ENCODE data around the gene IFI35. TPM values are rescaled to one million over a fixed set of nuclear protein-coding genes. Genes with fewer than 3 reads are reported as not detected.

Gene IFI35
- total and polyA plus RNA-seq, 9 of the 15 experiments (the other 6 are each of a cell fraction or from before 2014, with no cell fraction given): 4.4 to 13.1 (median 10.2) TPM

DNA sequence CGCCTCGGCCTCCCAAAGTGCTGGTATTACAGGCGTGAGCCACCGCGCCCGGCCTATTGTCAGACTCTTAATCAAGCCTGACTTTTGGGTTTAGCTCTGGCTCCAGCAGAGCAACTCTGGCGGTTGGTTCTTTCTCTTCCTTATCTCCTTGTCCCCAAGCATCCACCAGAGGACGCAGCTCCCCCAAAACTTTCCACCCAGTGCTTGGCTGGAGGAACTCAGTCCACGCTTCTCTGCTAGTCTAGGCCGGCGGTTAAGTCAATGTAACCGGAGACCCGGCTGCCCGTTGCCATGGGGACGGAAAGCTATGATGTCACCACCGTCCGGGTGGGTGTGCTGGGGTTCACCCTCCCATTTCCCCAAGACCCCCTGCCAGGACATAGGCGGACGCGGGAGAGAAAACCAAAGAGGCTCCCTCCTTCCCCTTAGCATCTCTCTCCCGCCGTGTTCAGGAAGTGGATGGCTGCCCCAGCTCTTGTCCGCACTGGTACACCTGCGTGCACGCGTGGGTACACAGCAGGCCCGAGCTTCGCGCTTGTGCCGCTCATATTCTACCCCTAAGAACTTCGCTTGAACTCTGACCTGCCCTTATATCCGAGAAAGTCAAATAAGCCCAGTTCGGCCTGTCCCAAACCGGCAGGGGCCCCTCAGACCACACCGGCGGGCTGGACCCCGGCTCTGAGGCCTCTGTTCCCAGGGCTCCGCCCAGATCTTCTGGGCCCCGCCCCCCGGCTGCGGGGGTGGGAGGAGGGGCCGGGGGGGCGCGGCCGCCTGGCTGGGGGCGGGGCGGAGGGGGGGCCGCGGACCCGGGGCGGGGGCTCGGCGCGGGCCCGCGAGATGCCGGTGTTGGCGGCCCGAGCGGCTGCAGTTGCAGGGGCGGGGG is 18.1 kb downstream of the IFI35 start, which contains the start of gene RND2 (continued):
- TF ChIP-seq, protein P1, sequence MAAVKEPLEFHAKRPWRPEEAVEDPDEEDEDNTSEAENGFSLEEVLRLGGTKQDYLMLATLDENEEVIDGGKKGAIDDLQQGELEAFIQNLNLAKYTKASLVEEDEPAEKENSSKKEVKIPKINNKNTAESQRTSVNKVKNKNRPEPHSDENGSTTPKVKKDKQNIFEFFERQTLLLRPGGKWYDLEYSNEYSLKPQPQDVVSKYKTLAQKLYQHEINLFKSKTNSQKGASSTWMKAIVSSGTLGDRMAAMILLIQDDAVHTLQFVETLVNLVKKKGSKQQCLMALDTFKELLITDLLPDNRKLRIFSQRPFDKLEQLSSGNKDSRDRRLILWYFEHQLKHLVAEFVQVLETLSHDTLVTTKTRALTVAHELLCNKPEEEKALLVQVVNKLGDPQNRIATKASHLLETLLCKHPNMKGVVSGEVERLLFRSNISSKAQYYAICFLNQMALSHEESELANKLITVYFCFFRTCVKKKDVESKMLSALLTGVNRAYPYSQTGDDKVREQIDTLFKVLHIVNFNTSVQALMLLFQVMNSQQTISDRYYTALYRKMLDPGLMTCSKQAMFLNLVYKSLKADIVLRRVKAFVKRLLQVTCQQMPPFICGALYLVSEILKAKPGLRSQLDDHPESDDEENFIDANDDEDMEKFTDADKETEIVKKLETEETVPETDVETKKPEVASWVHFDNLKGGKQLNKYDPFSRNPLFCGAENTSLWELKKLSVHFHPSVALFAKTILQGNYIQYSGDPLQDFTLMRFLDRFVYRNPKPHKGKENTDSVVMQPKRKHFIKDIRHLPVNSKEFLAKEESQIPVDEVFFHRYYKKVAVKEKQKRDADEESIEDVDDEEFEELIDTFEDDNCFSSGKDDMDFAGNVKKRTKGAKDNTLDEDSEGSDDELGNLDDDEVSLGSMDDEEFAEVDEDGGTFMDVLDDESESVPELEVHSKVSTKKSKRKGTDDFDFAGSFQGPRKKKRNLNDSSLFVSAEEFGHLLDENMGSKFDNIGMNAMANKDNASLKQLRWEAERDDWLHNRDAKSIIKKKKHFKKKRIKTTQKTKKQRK (IDR thresholded peaks at IDR 0.05; ENCODE audit: borderline replicate concordance, low read depth, low read length): no peak
- TF ChIP-seq ZNF3 (CRISPR knock-in tag; IDR thresholded peaks at IDR 0.05) (no peak), TEAD1 (CRISPR knock-in tag; IDR thresholded peaks at IDR 0.05) (peak in 1 of 2 experiments; percentile 38; a peak in 1 of 4 replicates), MEIS2 (IDR thresholded peaks at IDR 0.05; ENCODE audit: partially characterized antibody) (no peak), ATF1 (CRISPR knock-in tag; IDR thresholded peaks at IDR 0.05) (no peak), ATF1 (tag; IDR thresholded peaks at IDR 0.05) (peak; percentile 91), GATAD2A (IDR thresholded peaks at IDR 0.05) (no peak), MCM2 (IDR thresholded peaks at IDR 0.05; ENCODE audit: low read depth) (no peak), RUNX1 (IDR thresholded peaks at IDR 0.05; ENCODE audit: low read depth) (no peak), CBFB (CRISPR knock-in tag; IDR thresholded peaks at IDR 0.05) (no peak), MTA2 (IDR thresholded peaks at IDR 0.05; ENCODE audit: low read depth) (no peak), RBM25 (IDR thresholded peaks at IDR 0.05; ENCODE audit: low read depth, low read length, severe bottlenecking) (no peak), SAP30 (IDR thresholded peaks at IDR 0.05; ENCODE audit: borderline replicate concordance, insufficient read depth, low read depth, low read length, poor library complexity, severe bottlenecking) (peak; percentile 86), KAT8 (IDR thresholded peaks at IDR 0.05; ENCODE audit: low read depth) (no peak), SETDB1 (IDR thresholded peaks at IDR 0.05; ENCODE audit: low read length) (no peak), ZNF175 (CRISPR knock-in tag; IDR thresholded peaks at IDR 0.05; ENCODE audit: low read depth) (0 out of 2 replicates have a peak, but pooled peaks have one; percentile 18), PTRF (tag; IDR thresholded peaks at IDR 0.05) (no peak), RCOR1 (IDR thresholded peaks at IDR 0.05; ENCODE audit: borderline replicate concordance in 1 of 2, low read depth in 2 of 2, low read length in 2 of 2) (peak; percentile 15 to 51; a peak in 1 of 4 replicates), L3MBTL2 (IDR thresholded peaks at IDR 0.05) (peak; percentile 64), DMBX1 (CRISPR knock-in tag; IDR thresholded peaks at IDR 0.05; ENCODE audit: borderline replicate concordance) (no peak), ZNF764 (CRISPR knock-in tag; IDR thresholded peaks at IDR 0.05; ENCODE audit: low read depth) (no peak)
- TF ChIP-seq, protein P2, sequence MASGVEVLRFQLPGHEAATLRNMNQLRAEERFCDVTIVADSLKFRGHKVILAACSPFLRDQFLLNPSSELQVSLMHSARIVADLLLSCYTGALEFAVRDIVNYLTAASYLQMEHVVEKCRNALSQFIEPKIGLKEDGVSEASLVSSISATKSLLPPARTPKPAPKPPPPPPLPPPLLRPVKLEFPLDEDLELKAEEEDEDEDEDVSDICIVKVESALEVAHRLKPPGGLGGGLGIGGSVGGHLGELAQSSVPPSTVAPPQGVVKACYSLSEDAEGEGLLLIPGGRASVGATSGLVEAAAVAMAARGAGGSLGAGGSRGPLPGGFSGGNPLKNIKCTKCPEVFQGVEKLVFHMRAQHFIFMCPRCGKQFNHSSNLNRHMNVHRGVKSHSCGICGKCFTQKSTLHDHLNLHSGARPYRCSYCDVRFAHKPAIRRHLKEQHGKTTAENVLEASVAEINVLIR (CRISPR knock-in tag; IDR thresholded peaks at IDR 0.05): no peak
- TF ChIP-seq, protein P3, sequence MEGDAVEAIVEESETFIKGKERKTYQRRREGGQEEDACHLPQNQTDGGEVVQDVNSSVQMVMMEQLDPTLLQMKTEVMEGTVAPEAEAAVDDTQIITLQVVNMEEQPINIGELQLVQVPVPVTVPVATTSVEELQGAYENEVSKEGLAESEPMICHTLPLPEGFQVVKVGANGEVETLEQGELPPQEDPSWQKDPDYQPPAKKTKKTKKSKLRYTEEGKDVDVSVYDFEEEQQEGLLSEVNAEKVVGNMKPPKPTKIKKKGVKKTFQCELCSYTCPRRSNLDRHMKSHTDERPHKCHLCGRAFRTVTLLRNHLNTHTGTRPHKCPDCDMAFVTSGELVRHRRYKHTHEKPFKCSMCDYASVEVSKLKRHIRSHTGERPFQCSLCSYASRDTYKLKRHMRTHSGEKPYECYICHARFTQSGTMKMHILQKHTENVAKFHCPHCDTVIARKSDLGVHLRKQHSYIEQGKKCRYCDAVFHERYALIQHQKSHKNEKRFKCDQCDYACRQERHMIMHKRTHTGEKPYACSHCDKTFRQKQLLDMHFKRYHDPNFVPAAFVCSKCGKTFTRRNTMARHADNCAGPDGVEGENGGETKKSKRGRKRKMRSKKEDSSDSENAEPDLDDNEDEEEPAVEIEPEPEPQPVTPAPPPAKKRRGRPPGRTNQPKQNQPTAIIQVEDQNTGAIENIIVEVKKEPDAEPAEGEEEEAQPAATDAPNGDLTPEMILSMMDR (IDR thresholded peaks at IDR 0.05 in 2 of 3, conservative IDR thresholded peaks at IDR 0.05 in 1 of 3; ENCODE audit: insufficient read depth in 2 of 3, low read depth in 1 of 3, low read length in 3 of 3): peak; percentile 89 to 95 (median 90)
